Hepatocyte (in vitro differentiated cells): Measurements from ENCODE around the gene TOP2A.
"Not testable (repeated sequence)": the region's sequence is repeated elsewhere in the genome, so short reads cannot be mapped to it uniquely, and the experiment has no call there.

Experiments
- CTCF ChIP-seq: fragments of 200-600 bp; sonication (generic); IDR thresholded peaks from 2 replicates; pipeline ENCODE4 v1.5.1; 2016; ENCODE audit warnings: antibody characterized with exemption, mild to moderate bottlenecking; ENCODE audit not compliant: poor library complexity
- EZH2phosphoT487 ChIP-seq: fragments of 200-600 bp; sonication (generic); IDR thresholded peaks from one replicate; pipeline ENCODE4 v1.6.1; 2018; ENCODE audit warnings: antibody characterized with exemption, mild to moderate bottlenecking, low read depth, moderate library complexity; ENCODE audit not compliant: unreplicated experiment, severe bottlenecking

DNA sequence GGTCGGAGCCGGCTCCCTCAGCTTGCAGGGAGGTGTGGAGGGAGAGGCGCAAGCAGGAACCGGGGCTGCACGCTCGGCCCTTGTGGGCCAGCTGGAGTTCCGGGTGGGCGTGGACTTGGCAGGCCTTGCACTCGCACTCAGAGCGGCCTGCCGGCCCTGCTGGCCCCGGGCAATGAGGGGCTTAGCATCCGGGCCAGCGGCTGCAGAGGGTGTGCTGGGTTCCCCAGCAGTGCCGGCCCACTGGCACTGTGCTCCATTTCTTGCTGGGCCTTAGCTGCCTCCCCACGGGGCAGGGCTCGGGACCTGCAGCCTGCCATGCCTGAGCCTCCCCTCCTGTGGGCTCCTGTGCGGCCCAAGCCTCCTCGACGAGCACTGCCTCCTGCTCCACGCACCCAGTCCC, 41.9 kb downstream of the TOP2A start:
- not testable (repeated sequence) for TF ChIP-seq CTCF, EZH2phosphoT487
